HG03575 (cell line): Measurements from ENCODE around the gene SPINT1.

Experiments
- ATAC-seq: cut with Tn5 transposase; IDR thresholded peaks from one replicate; pipeline ENCODE4 v1.9.1; 2021; ENCODE audit not compliant: unreplicated experiment, insufficient number of reproducible peaks, low FRiP score; ENCODE audit errors: extremely low read depth

The SPINT1 gene

GRCh38 chr15:40826423-40827075, 17.3 kb upstream of the SPINT1 start:
- no peak for ATAC-seq

DNA sequence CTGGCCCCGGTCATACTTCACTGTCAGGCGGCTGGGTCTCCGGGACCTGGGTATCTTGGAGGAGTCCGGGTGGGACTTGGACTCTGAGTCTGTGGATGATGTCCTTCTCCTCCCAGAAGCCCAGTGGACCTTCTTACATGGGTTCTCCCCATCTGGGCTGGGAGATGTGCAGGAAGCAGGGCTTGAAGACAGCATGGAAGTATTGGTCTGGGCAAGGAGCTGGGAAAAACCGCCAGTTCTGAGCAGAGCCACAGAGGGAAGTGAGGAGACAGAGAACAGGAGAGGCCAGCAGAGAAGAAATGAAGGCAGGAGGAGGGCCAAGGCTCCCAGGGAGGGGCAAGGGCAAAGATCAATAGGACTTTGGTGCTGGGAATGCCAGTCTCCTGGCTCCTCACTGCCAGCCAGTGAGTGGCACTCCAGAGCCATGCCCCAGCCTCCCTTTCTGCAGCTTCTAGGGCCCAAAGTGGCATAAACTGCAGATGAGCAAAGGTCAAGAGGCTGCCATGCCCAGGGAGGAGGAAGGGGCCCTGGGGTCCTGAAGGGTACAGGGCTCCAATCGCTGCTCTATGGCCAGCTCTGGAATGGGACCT, 15.3 kb upstream of the SPINT1 start, which contains the start of gene PPP1R14D:
Gene PPP1R14D (minus strand): TSS at position 262 of the 590 bp plus-strand sequence. CDS start 67 bp downstream, at position 195.
- ATAC-seq, result no peak

DNA sequence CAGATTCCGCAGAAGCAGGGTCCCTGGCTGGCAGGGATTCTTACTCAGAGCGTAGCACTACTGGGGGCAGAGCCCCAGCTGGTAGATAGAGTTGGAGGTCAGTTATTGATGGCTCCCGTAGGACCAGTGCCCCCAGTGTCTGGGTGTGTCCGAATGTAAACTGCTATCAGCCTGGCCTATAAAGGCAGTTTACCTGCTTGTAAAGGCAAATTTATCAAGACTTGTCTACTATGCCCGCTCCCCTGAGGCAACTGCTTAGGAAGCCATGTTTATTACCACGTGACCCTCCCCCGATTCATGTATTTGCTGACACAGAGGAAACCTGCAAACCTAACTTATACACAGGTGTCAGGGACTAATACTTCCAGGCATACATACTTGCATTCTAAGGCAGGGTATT, 14.7 kb upstream of the SPINT1 start:
- ATAC-seq, result no peak

DNA sequence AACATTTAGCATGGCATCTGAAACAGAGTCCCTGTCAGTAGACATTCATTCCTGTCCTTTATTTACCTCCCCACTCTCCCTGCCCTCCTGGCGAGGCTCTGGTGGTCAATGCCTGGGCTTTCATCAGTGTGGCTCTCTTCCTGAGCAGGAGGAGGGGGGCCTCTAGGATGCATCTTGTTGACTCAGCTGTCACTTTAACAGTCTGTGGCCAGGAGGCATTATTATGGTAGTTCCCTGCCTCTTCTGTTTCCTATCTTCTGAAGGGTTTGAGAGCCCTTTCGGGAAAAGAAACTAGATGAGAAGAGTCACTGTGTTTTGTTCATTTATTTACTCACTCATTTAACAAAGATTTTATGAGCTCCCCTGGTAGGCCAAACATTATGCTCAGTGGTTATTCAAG, 13.0 kb upstream of the SPINT1 start:
- no peak for ATAC-seq

DNA sequence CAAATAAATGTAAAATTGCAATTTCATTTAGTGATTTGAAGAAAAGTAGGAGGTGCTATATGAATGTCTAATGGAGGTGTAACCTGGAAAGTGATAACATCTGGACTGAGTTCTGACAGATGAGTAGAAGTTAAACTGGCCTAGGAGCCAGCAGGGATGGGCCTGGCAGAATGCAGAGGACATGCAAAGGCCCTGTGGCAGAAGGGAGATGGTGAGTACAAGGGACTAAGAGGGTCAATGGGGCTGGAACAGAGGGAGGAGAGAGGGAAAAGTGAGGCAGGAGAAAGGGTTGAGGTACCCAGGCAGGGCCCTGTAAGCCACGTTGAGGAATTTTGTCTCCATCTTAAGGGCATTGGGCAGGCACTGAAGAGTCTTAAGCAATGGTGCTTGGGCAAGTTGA, 12.0 kb upstream of the SPINT1 start:
- ATAC-seq, result no peak

DNA sequence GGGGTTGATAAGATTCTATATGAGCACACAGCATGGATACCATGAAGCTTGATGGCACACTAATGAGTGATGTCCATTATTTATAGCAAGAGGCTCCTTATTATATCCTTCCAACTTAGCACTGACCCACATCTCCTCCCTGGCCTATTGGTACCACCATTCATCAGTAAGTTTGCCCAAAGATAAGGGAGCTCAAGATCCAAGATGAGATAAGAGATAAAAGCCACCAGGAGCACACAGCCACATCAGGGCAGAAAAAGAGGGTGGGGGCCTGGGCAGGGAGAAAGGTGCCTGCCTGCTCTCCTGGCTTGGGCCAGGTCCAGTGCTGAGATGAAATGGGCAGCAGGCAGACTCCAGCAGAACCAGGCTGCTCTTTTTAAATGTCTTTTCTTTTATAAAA, 10.9 kb upstream of the SPINT1 start:
- ATAC-seq, result no peak

DNA sequence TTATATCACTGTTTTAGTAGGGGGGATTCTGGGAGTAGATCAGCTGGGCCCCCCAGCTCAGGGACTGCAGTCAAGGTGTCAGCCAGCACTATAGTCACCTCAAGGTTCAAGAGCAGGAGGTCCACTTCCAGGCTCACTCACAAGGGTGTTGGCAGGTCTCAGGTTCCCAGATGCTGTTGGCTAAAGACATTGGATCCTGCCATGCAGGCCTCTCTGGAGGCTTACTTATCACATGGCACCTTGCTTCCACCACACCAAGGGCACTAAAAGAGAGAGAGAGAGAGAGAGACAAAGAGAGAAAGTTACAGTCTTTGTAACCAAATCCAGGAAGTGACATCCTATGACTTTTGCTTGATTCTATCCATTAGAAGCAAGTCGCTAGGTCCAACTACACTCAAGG, 7.8 kb upstream of the SPINT1 start:
- no peak for ATAC-seq

- no peak for ATAC-seq
Observed at GRCh38 chr15:40838756-40839155, 5.1 kb upstream of the SPINT1 start.

- no peak for ATAC-seq
Observed at GRCh38 chr15:40841741-40842140, 2.1 kb upstream of the SPINT1 start.

DNA sequence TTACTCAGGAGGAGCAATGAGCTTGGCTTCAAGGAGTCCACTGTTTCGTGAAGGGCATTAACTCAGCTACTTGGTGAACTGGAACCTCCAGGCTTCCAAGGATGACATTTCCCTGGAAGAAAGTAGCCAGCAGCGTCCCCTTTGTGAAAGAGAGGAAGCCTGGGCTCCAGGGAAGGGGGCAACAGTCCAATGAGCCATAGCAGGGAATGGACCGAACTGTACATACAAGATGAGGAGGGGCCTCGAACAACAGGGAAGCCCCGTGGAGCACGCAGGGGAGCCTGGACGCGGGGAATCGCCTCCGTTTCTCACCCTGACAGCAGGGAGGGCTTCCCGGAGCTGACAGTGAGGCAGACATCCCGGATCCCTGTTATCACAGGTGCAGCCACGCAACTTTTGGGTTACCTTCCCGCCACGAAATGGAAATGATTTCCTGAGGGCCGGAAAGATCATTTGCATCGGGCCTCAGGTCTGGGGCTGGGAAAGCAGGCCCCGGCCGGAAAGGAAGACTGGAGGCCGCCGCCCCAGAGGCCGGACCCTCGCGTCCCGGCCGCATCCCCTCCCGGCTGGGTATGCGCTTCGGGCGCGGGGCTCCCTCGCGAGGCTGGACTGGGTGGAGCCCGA, 475 bp upstream of the SPINT1 start:
- no peak for ATAC-seq

GRCh38 chr15:40844696-40845030, 815 bp downstream of the SPINT1 start:
- ATAC-seq, result no peak

DNA sequence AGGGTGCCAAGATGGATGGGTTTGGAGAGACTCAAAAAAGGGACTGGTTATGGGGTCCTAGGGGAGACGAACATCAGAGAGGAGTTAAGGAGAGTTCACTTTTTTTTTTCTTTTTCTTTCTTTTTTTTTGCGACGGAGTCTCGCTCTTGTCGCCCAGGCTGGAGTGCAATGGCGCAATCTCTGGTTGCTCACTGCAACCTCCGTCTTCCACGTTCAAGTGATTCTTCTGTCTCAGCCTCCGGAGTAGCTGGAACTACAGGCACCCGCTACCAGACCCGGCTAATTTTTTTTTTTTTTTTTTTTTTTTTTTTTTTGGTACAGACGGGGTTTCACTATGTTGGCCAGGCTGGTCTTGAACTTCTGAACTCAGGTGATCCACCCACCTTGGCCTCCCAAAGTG, 1.2 kb downstream of the SPINT1 start:
- ATAC-seq, result no peak

DNA sequence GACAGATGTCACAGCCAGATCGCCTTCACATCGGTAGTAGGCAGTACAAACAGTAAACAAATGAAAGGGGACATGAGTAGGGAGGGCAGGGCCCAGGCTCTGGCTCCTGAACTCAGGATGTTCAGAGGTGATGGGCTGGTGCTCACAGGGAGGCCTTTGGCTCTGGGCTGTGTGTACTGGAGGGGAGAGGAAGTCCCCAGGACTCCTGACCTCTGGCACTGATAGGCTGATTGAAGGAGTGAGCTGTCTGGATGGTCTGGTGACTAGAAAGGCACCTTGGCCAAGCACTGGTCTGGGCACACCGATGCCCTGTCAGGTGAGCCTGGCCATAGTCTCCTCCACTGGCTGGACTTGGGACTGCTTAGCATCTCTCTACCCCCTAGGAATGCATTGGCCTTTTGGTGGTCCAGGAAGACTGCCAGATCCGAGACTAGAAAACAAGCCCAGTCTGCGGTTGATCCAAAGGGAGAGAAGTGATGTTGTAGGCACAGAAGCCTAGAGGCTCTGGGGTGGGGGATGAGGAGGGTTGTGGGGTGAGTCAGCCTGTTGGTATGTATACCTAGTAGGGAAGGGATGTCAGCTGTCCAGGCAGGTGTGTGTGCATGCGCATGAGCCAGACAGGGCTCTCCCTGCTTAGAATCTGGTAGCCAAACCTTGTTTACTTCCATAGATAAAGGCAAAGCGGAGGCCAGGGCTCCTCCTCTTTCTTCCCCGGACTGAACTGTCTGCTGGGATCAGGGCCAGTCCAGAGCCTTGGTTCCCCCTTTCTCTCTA, 1.9 kb downstream of the SPINT1 start:
- no peak for ATAC-seq

DNA sequence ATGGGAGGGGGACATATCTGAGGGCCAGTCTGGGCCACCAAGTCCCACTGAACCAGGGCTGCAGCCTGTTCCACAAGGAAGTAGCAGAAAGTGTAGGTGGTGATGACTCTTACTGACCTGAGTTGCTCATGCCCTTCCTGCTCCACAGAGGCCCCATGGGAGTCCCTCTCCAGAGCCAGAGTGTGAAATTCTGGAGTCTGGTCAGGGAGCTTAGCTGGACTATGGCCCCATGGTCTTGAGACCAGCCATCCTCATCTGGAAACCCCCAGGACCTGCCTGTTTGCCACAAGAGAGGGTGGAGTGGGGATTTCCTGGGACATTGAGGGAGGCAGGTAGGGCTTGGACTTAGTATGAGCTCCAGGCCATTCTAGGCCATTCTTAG, 3.0 kb downstream of the SPINT1 start:
- ATAC-seq, result no peak

DNA sequence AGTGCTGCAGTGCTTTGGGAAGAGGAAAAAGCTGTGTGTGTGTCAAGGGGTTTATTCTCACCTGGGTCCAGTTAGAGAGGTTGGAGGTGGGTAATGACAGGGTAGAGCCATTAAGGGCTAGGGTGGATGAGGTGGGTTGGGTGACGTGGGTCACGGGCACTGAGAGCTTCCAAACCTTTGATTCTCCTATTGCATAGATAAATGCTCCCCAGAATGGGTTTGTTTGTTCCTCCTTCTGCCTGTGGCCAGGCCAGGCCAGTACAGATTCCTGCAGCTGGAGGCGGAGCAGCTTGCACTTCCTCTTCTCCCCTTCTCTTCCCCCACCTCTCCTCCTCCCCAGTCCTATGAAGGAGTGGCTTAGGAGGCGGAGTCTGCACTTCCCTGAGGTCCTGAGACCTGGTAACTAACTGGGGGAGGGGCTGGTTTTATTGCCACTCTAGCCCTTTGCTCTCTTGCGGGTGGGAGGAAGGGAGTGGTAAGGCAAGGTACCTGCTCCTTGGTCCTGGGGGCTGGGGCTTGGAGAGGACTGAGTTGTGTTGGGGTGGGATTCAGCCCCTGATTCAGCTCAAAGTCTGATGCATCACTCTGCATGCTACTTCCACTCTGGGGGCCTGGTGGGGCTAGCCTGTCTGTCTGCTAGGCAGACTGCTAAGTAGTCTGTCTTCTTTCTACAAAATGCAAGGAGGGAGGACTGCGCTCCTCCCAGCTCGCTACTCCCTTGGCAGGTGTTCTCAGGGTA, 3.5 kb downstream of the SPINT1 start:
- ATAC-seq, result no peak

- ATAC-seq, result no peak
Observed at GRCh38 chr15:40850576-40851112, 6.8 kb downstream of the SPINT1 start.

DNA sequence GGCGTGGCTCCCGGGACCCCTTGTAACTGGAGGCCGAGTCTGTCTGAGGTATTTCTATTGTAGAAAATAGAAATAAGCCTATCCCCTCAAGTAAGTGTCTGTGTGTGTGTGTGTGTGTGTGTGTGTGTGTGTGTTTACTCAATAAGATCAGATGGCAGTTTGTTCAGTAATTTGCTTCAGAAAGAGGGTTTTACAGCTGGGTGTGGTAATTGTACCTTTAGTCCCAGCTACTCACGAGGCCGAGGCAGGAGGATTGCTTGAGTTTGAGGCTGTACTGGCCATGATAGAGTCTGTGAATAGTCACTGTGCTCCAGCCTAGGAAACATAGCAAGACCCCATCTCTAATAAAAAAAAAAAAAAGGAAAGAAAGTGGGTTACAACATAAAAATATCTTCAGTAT, 8.7 kb downstream of the SPINT1 start:
- ATAC-seq, result no peak

- no peak for ATAC-seq
Observed at GRCh38 chr15:40853241-40853890, 9.5 kb downstream of the SPINT1 start.

DNA sequence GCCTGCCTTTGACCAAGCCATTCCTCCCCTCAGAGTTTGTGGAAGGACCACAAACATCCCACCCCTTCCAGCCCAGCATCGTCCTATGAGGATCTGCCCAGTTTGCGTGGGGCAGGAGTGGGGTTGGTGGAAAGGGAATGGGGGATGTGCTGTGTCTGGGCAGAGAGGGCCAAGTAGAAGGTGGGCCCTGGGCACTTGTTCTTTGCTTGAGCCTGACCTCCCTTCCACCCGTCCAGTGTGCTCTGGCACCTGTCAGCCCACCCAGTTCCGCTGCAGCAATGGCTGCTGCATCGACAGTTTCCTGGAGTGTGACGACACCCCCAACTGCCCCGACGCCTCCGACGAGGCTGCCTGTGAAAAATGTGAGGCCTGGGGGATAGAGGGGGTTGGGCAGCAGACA, 10.3 kb downstream of the SPINT1 start:
- no peak for ATAC-seq
